Lower leg skin (tissue), 4 donors: ENCODE data around the gene APBB2. TPM values are rescaled to one million over a fixed set of nuclear protein-coding genes. Genes with fewer than 3 reads are reported as not detected.

ENCODE experiments used
- DNase-seq, 2 donors: peaks; one replicate each; pipeline ENCODE4 v3.0.0-alpha.2; 2019; ENCODE audit warnings: low spot score in 2 of 2
- H3K4me3 ChIP-seq: fragments of 200-600 bp; sonication (generic); 2 replicates; pipeline ENCODE4 v1.5.1; 2017; ENCODE audit warnings: mild to moderate bottlenecking, low read depth; ENCODE audit not compliant: poor library complexity, severe bottlenecking
- CTCF ChIP-seq, 3 donors: fragments of 450-650 bp; IDR thresholded peaks; one replicate each; pipeline ENCODE4 v1.5.1; 2016; ENCODE audit warnings: antibody characterized with exemption in 3 of 3, mild to moderate bottlenecking in 3 of 3, moderate library complexity in 2 of 3
- POLR2A ChIP-seq, 2 donors: fragments of 450-650 bp; IDR thresholded peaks; one replicate each; pipeline ENCODE4 v1.6.1; 2016 to 2017; ENCODE audit warnings: antibody characterized with exemption in 2 of 2, mild to moderate bottlenecking in 1 of 2, moderate library complexity in 1 of 2
- WGBS, 2 donors: methylation state at CpG; one replicate each; pipeline ENCODE4 v1.1.5; 2018; 5-methylcytosine and 5-hydroxymethylcytosine counted together
- intact Hi-C: fragments of 100-400 bp; cut with DNase I; formaldehyde crosslinking; loops from one replicate; pipeline ENCODE4 v1.15.0; 2023; ENCODE audit warnings: low total_unique reads
- total RNA-seq, 4 donors: library from RNA; depleted of rRNA; stranded (reverse); fragments of >200 nt; gene quantifications; one replicate each; pipeline ENCODE4 v1.1.0, GENCODE V29; 2016

The APBB2 gene
- total RNA-seq, 4 donors from 2014 or later: 24.0 to 49.2 (median 43.3) TPM

DNA sequence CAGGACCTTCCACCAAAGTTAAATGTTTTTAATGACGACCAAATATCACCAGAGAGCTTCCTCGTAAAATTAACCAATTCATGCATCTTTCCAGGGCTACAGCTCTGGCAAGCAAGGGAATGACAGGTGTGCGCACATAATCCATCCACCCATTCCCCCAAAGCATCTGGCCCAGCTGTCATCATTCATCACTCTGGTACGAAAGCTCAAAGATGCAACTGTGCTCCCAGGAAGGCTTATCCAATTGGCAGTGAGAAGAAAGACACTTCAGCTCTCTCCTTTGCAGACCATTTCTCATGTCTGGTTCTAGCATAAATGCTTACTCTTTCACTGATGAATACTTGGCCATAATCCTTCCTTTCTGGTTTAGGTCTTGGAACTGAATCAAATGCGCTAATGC, 325.4 kb downstream of the APBB2 start:
- TF ChIP-seq CTCF (IDR thresholded peaks at IDR 0.05): no peak
- no peak for TF ChIP-seq POLR2A (IDR thresholded peaks at IDR 0.05)
- no peak overlapping the region for H3K4me3 ChIP-seq
- WGBS, 2 donors: 93 to 95% methylated on average over 5 of the region's 5 CpGs
- no peak for DNase-seq
- intact Hi-C loops: no loop called here

GRCh38 chr4:40887764-40888131, 326.6 kb downstream of the APBB2 start:
- H3K4me3 ChIP-seq: no peak overlapping the region
- WGBS, 2 donors: 72 to 80% methylated on average over 10 of the region's 10 CpGs
- intact Hi-C loops: no loop called here
- TF ChIP-seq CTCF (IDR thresholded peaks at IDR 0.05): no peak
- no peak for TF ChIP-seq POLR2A (IDR thresholded peaks at IDR 0.05)
- no peak for DNase-seq

- no peak for DNase-seq
- intact Hi-C loops: no loop called here
- H3K4me3 ChIP-seq: no peak overlapping the region
- TF ChIP-seq POLR2A (IDR thresholded peaks at IDR 0.05) (no peak), CTCF (IDR thresholded peaks at IDR 0.05) (no peak)
- 90 to 93% methylated on average over 7 of the region's 7 CpGs for WGBS, 2 donors
These were observed 327.2 kb downstream of the APBB2 start for GRCh38 chr4:40886931-40887763.

DNA sequence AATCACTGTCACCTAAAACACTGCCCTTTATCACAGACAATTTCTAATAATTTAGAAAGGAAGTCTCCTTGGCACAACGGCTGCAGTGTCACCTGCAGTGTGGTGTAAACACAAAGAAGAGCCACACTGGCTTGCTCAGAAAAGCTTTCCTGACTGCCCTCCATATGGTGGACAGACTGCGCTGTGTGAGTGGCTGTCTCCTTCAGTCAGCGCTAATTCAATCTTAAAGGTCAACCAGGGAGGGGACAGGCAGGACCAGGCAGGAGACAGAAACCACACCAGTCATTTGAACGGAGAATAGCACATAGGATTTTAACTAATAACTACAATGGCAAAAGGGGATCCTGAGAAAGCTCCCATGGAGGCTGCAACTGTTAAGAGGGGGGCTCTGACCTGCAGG, 332.5 kb downstream of the APBB2 start:
- TF ChIP-seq POLR2A (IDR thresholded peaks at IDR 0.05) (no peak), CTCF (IDR thresholded peaks at IDR 0.05) (no peak)
- intact Hi-C loops: no loop called here
- no peak for DNase-seq
- H3K4me3 ChIP-seq: no peak overlapping the region
- WGBS, 2 donors: 88 to 89% methylated on average over 4 of the region's 4 CpGs

GRCh38 chr4:40881096-40881495, 333.2 kb downstream of the APBB2 start:
- intact Hi-C loops: no loop called here
- DNase-seq: no peak
- TF ChIP-seq POLR2A (IDR thresholded peaks at IDR 0.05) (no peak), CTCF (IDR thresholded peaks at IDR 0.05) (no peak)
- H3K4me3 ChIP-seq: no peak overlapping the region
- 84 to 89% methylated on average over 2 of the region's 2 CpGs for WGBS, 2 donors
